Measurements from ENCODE around the gene CES2. TPM values are rescaled to one million over a fixed set of nuclear protein-coding genes. Genes with fewer than 3 reads are reported as not detected.

CES2 gene
- total and polyA plus RNA-seq, 9 of the 15 experiments (the other 6 are each of a cell fraction or from before 2014, with no cell fraction given), result 2.2 to 37.9 (median 24.4) TPM

DNA sequence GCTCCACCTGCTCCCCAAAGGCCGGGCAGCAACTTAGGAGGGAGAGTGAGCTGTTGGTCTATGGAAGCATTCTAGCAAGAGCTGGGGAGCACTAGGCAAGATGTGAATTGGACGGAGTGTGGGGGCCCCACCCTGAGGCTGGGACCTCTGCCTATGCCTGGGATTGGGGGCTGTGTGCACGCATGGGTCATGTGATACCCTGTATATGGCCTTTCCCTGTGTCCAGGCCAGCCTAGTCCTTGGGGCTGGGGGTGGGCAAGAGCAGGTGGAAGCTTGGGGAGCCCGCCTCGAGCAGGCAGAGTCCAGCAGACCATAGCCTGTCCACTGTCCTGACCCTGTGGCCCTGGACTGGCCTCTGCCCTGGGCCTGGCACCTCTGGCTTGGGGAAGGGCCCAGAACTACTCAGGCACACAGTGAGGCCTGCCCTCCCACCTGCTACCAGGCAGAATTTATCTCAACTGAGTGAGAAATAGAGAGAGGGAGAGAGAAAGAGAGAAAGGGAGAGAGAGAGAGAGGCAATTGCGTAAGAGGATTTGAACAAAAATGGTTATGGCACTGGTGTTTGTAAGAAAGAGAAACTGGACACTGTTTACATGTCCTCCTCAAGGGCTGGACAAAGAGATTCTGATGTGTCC is 35.9 kb upstream of the CES2 start:
- BruUV-seq (replicated peaks), result no TSS peak
- no peaks in the 10 kb centered on the region for H3K36me3 ChIP-seq (ENCODE audit: control insufficient read depth, insufficient read depth, low read length)
- H2AFZ ChIP-seq (ENCODE audit: low read depth, low read length), result peak overlapping the region; percentile 78
- DNase-seq (ENCODE audit: extremely low read depth in 1 of 4, low spot score in 3 of 4), result peak in 1 of 4 experiments; percentile 32
- peak overlapping the region; percentile 87 for H3K27ac ChIP-seq (ENCODE audit: extremely low read depth, low read depth, low read length)
- intact Hi-C loops (cut with micrococcal nuclease) (loop anchor here (5.0 kb wide), 2 partner anchors 48 to 118 kb away; no protein-coding TSS in a partner anchor), in situ Hi-C loops (cut with MboI) (loop anchor here (5.0 kb wide), 1 partner anchor 33 kb away; the partner anchor contains the start of gene CIAO2B)
- FAIRE-seq, result no peak
- H3K9ac ChIP-seq (ENCODE audit: insufficient read depth in 1 of 2, low read depth in 2 of 2, low read length in 2 of 2), result peak overlapping the region; percentile 80 to 89
- no peaks in the 10 kb centered on the region for H3K27me3 ChIP-seq (ENCODE audit: control insufficient read depth in 2 of 2, insufficient read depth in 2 of 2, low read length in 2 of 2)
- peak overlapping the region; percentile 77 for H3K4me2 ChIP-seq (ENCODE audit: insufficient read depth, low read length)
- 64% methylated on average over 6 of the region's 6 CpGs for WGBS (ENCODE audit: insufficient coverage, low coverage, missing lambda C conversion rate)
- H4K20me1 ChIP-seq (replicated peaks; ENCODE audit: control insufficient read depth, insufficient read depth, low read length), result no peaks in the 10 kb centered on the region
- POLR2A ChIA-PET, result interaction anchor here (0.5 to 1.5 kb wide), 11 partner anchors 11 to 1245 kb away, joined by 3 to 9 read pairs (median 3); partner anchors contain the start of gene CIAO2B
- H3K9me1 ChIP-seq (ENCODE audit: control insufficient read depth, insufficient read depth, low read length), result no peaks in the 10 kb centered on the region
- peak; percentile 42 for ATAC-seq
- H3K4me1 ChIP-seq (replicated peaks in 1 of 2; ENCODE audit: control insufficient read depth in 2 of 2, insufficient read depth in 2 of 2, low read length in 2 of 2), result peaks cover 30 to 56% of the 10 kb centered on the region in 2 experiments
- no peaks in the 10 kb centered on the region for H3K79me2 ChIP-seq (ENCODE audit: control insufficient read depth, insufficient read depth, low read length)
- CTCF ChIA-PET (ENCODE audit: low intra/inter-chr PET ratio), result no interaction called here
- no peaks in the 10 kb centered on the region for H3K9me3 ChIP-seq (replicated peaks; ENCODE audit: control insufficient read depth, insufficient read depth, low read depth, low read length)
- no peak overlapping the region for H3K4me3 ChIP-seq
- TF ChIP-seq FOXP4 (CRISPR knock-in tag; IDR thresholded peaks at IDR 0.05; ENCODE audit: borderline replicate concordance) (0 out of 2 replicates have a peak, but pooled peaks have one; percentile 47), ZC3H11A (IDR thresholded peaks at IDR 0.05; ENCODE audit: low read depth, low read length) (no peak), ZNF436 (CRISPR knock-in tag; IDR thresholded peaks at IDR 0.05) (no peak), ZNF175 (CRISPR knock-in tag; IDR thresholded peaks at IDR 0.05; ENCODE audit: low read depth) (peak; percentile 89; the same call in 1 of the 2 replicates), ZFX (CRISPR knock-in tag; IDR thresholded peaks at IDR 0.05) (peak; percentile 79), MLX (CRISPR knock-in tag; conservative IDR thresholded peaks at IDR 0.05) (0 out of 4 replicates have a peak, but pooled peaks of 1 of the 2 experiments have one; percentile 14), HDGF (IDR thresholded peaks at IDR 0.05) (peak; percentile 46), ZNF561 (CRISPR knock-in tag; conservative IDR thresholded peaks at IDR 0.05) (no peak), CBX3 (IDR thresholded peaks at IDR 0.05; ENCODE audit: borderline replicate concordance in 1 of 2, low read length in 2 of 2) (no peak; a peak in 1 of 3 replicates), CREB3 (tag; conservative IDR thresholded peaks at IDR 0.05; ENCODE audit: low read depth) (peak; percentile 66; the same call in 1 of the 2 replicates), IRF9 (tag; IDR thresholded peaks at IDR 0.05) (peak; percentile 88), ASH1L (IDR thresholded peaks at IDR 0.05; ENCODE audit: borderline replicate concordance, low read depth, partially characterized antibody) (no peak)
- TF ChIP-seq, protein P1, sequence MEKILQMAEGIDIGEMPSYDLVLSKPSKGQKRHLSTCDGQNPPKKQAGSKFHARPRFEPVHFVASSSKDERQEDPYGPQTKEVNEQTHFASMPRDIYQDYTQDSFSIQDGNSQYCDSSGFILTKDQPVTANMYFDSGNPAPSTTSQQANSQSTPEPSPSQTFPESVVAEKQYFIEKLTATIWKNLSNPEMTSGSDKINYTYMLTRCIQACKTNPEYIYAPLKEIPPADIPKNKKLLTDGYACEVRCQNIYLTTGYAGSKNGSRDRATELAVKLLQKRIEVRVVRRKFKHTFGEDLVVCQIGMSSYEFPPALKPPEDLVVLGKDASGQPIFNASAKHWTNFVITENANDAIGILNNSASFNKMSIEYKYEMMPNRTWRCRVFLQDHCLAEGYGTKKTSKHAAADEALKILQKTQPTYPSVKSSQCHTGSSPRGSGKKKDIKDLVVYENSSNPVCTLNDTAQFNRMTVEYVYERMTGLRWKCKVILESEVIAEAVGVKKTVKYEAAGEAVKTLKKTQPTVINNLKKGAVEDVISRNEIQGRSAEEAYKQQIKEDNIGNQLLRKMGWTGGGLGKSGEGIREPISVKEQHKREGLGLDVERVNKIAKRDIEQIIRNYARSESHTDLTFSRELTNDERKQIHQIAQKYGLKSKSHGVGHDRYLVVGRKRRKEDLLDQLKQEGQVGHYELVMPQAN (IDR thresholded peaks at IDR 0.05; ENCODE audit: borderline replicate concordance), result no peak
